GM18868 (cell line): ENCODE results near the gene ARID1B.
"Not testable (repeated sequence)": the region's sequence is repeated elsewhere in the genome, so short reads cannot be mapped to it uniquely, and the experiment has no call there.

Experiments used
- ATAC-seq: cut with Tn5 transposase; IDR thresholded peaks from one replicate; pipeline ENCODE4 v1.9.1; 2021; ENCODE audit warnings: mild to moderate bottlenecking, moderate library complexity; ENCODE audit not compliant: unreplicated experiment

The ARID1B gene

GRCh38 chr6:157036245-157036711 is 259.1 kb downstream of the ARID1B start:
- no peak for ATAC-seq

- no peak for ATAC-seq
Measured at GRCh38 chr6:157037165-157037564, 260.0 kb downstream of the ARID1B start.

GRCh38 chr6:157038610-157039009 is 261.4 kb downstream of the ARID1B start:
- ATAC-seq = no peak

GRCh38 chr6:157039639-157040038 is 262.5 kb downstream of the ARID1B start:
- not testable (repeated sequence) for ATAC-seq

- no peak for ATAC-seq
Measured at GRCh38 chr6:157040191-157040590, 263.0 kb downstream of the ARID1B start.

- ATAC-seq = no peak
Measured at GRCh38 chr6:157045831-157046454, 268.8 kb downstream of the ARID1B start.

- ATAC-seq = no peak
Measured at GRCh38 chr6:157046776-157047175, 269.6 kb downstream of the ARID1B start.

GRCh38 chr6:157047328-157047727 is 270.1 kb downstream of the ARID1B start:
- ATAC-seq = no peak

GRCh38 chr6:157047951-157048350 is 270.8 kb downstream of the ARID1B start:
- no peak for ATAC-seq

GRCh38 chr6:157049133-157049532 is 272.0 kb downstream of the ARID1B start:
- no peak for ATAC-seq

- ATAC-seq = no peak
Measured at GRCh38 chr6:157050537-157051265, 273.5 kb downstream of the ARID1B start.

GRCh38 chr6:157054531-157054979 is 277.4 kb downstream of the ARID1B start:
- ATAC-seq = peak; percentile 88

- ATAC-seq = no peak
Measured at GRCh38 chr6:157055863-157056262, 278.7 kb downstream of the ARID1B start.

GRCh38 chr6:157056275-157056674 is 279.1 kb downstream of the ARID1B start:
- peak; percentile 54 for ATAC-seq

GRCh38 chr6:157058574-157058973 is 281.4 kb downstream of the ARID1B start:
- no peak for ATAC-seq

- ATAC-seq = no peak
Measured at GRCh38 chr6:157059781-157060180, 282.6 kb downstream of the ARID1B start.

- no peak for ATAC-seq
Measured at GRCh38 chr6:157060440-157060952, 283.3 kb downstream of the ARID1B start.

- no peak for ATAC-seq
Measured at GRCh38 chr6:157061770-157062594, 284.8 kb downstream of the ARID1B start.

- no peak for ATAC-seq
Measured at GRCh38 chr6:157063176-157063905, 286.2 kb downstream of the ARID1B start.

GRCh38 chr6:157063923-157064322 is 286.7 kb downstream of the ARID1B start:
- ATAC-seq = no peak

GRCh38 chr6:157064502-157064901 is 287.3 kb downstream of the ARID1B start:
- ATAC-seq = no peak
